Body of pancreas (tissue), 4 donors: ENCODE measurements around the gene MGAT4A. TPM values are rescaled to one million over a fixed set of nuclear protein-coding genes. Genes with fewer than 3 reads are reported as not detected.
A peak's percentile ranks its signal among the peaks of the same experiment; 100 is the strongest.

ENCODE experiments used
- ATAC-seq: fragments of 150-250 bp; one replicate; pipeline ENCODE4 v1.9.1; 2016
- DNase-seq, 4 donors: peaks; one replicate each; pipeline ENCODE4 v3.0.0-alpha.2; 2019
- H3K27ac ChIP-seq, 4 donors: fragments of 200-600 bp; sonication (generic); 1 replicate in 3 of 4; 2 replicates in 1 of 4; pipeline versions ENCODE4 v1.5.1 to v1.6.1; 2016 to 2019; ENCODE audit warnings: mild to moderate bottlenecking in 1 of 4, mixed read lengths in 1 of 4, moderate library complexity in 1 of 4
- H3K27me3 ChIP-seq, 2 donors: fragments of 200-600 bp; sonication (generic); one replicate each; pipeline ENCODE4 v1.6.0; 2016; ENCODE audit warnings: mild to moderate bottlenecking in 1 of 2
- H3K36me3 ChIP-seq, 2 donors: fragments of 200-600 bp; sonication (generic); replicated peaks in 1 of 2; 2 replicates each; pipeline ENCODE4 v1.5.1; 2016; ENCODE audit warnings: low read depth in 2 of 2; ENCODE audit not compliant: insufficient read depth in 1 of 2
- H3K4me1 ChIP-seq: fragments of 200-600 bp; sonication (generic); one replicate; pipeline ENCODE4 v1.6.0; 2016
- H3K4me3 ChIP-seq, 2 donors: fragments of 200-600 bp; sonication (generic); 1 replicate in 1 of 2; 2 replicates in 1 of 2; pipeline ENCODE4 v1.5.1; 2016 to 2019
- H3K9me3 ChIP-seq, 3 donors: fragments of 200-600 bp; sonication (generic); 1 replicate in 2 of 3; 2 replicates in 1 of 3; pipeline ENCODE4 v1.5.1; 2016
- CTCF ChIP-seq, 7 experiments: fragments of 450-650 bp in 4 of 7; fragments of 200-600 bp in 3 of 7; sonication (generic) in 3 of 7; IDR thresholded peaks; one replicate each; pipeline ENCODE4 v1.5.1; 2016 to 2019; ENCODE audit warnings: antibody characterized with exemption in 7 of 7
- POLR2A ChIP-seq, 3 donors: fragments of 450-650 bp; IDR thresholded peaks; one replicate each; pipeline ENCODE4 v1.6.1; 2016; ENCODE audit warnings: antibody characterized with exemption in 3 of 3, mild to moderate bottlenecking in 2 of 3
- WGBS, 2 donors: methylation state at CpG; one replicate each; pipeline ENCODE4 v1.1.5; 2017; 5-methylcytosine and 5-hydroxymethylcytosine counted together
- intact Hi-C: fragments of 100-400 bp; cut with DNase I; formaldehyde crosslinking; loops from one replicate; pipeline ENCODE4 v1.15.1; 2023
- total RNA-seq, 2 donors: library from RNA; depleted of rRNA; stranded (reverse); fragments of >200 nt; gene quantifications; one replicate each; pipeline ENCODE4 v1.1.0, GENCODE V29; 2016

The MGAT4A gene
- total RNA-seq, 2 donors from 2014 or later = 40.5 to 72.4 TPM

GRCh38 chr2:98579926-98580325 lies 151.0 kb downstream of the MGAT4A start:
- intact Hi-C loops = no loop called here
- ATAC-seq (no peak), DNase-seq (no peak)
- no peaks in the 10 kb centered on the region for H3K9me3 ChIP-seq
- 83 to 100% methylated on average over 3 to 7 of the region's 7 CpGs for WGBS, 2 donors
- H3K27ac ChIP-seq = no peak overlapping the region
- TF ChIP-seq CTCF (IDR thresholded peaks at IDR 0.05) (no peak), POLR2A (IDR thresholded peaks at IDR 0.05) (no peak)
- no peaks in the 10 kb centered on the region for H3K4me1 ChIP-seq
- no peaks in the 10 kb centered on the region for H3K27me3 ChIP-seq
- no peaks in the 10 kb centered on the region for H3K36me3 ChIP-seq
- no peak overlapping the region for H3K4me3 ChIP-seq

- no peaks in the 10 kb centered on the region for H3K4me1 ChIP-seq
- no peaks in the 10 kb centered on the region for H3K9me3 ChIP-seq
- H3K36me3 ChIP-seq = no peaks in the 10 kb centered on the region
- ATAC-seq (no peak), DNase-seq (no peak)
- TF ChIP-seq CTCF (IDR thresholded peaks at IDR 0.05) = no peak
- no peak for TF ChIP-seq POLR2A (IDR thresholded peaks at IDR 0.05)
- intact Hi-C loops = no loop called here
- WGBS, 2 donors = 84 to 85% methylated on average over 9 of the region's 9 CpGs
- no peak overlapping the region for H3K4me3 ChIP-seq
- H3K27ac ChIP-seq = no peak overlapping the region
- no peaks in the 10 kb centered on the region for H3K27me3 ChIP-seq
These were observed 152.7 kb downstream of the MGAT4A start for GRCh38 chr2:98578231-98578630.

- no peaks in the 10 kb centered on the region for H3K9me3 ChIP-seq
- no peaks in the 10 kb centered on the region for H3K36me3 ChIP-seq
- TF ChIP-seq CTCF (IDR thresholded peaks at IDR 0.05) (peak in 1 of 7 experiments; percentile 2), POLR2A (IDR thresholded peaks at IDR 0.05) (no peak)
- intact Hi-C loops = no loop called here
- no peak overlapping the region for H3K27ac ChIP-seq
- WGBS, 2 donors = 71 to 72% methylated on average over 7 to 10 of the region's 10 CpGs
- H3K27me3 ChIP-seq = no peaks in the 10 kb centered on the region
- H3K4me3 ChIP-seq = no peak overlapping the region
- DNase-seq (no peak), ATAC-seq (no peak)
- no peaks in the 10 kb centered on the region for H3K4me1 ChIP-seq
These were observed 153.6 kb downstream of the MGAT4A start for GRCh38 chr2:98577313-98577712.

- DNase-seq (no peak), ATAC-seq (no peak)
- no peak overlapping the region for H3K4me3 ChIP-seq
- no peaks in the 10 kb centered on the region for H3K36me3 ChIP-seq
- no peaks in the 10 kb centered on the region for H3K9me3 ChIP-seq
- H3K4me1 ChIP-seq = no peaks in the 10 kb centered on the region
- intact Hi-C loops = no loop called here
- H3K27ac ChIP-seq = no peak overlapping the region
- no peak for TF ChIP-seq CTCF (IDR thresholded peaks at IDR 0.05)
- 93 to 98% methylated on average over 15 to 19 of the region's 22 CpGs for WGBS, 2 donors
- H3K27me3 ChIP-seq = no peaks in the 10 kb centered on the region
These were observed 154.1 kb downstream of the MGAT4A start for GRCh38 chr2:98576666-98577312.

GRCh38 chr2:98573426-98573825 lies 157.5 kb downstream of the MGAT4A start:
- DNase-seq (no peak), ATAC-seq (no peak)
- no peaks in the 10 kb centered on the region for H3K36me3 ChIP-seq

More at GRCh38 chr2:98573426-98573825, 157.5 kb downstream of the MGAT4A start:
- TF ChIP-seq CTCF (IDR thresholded peaks at IDR 0.05) = no peak
- no peak for TF ChIP-seq POLR2A (IDR thresholded peaks at IDR 0.05)
- H3K27me3 ChIP-seq = no peaks in the 10 kb centered on the region
- no peaks in the 10 kb centered on the region for H3K4me1 ChIP-seq
- no peaks in the 10 kb centered on the region for H3K9me3 ChIP-seq
- H3K4me3 ChIP-seq = no peak overlapping the region
- WGBS, 2 donors = 87 to 92% methylated on average over 10 to 12 of the region's 13 CpGs
- intact Hi-C loops = no loop called here
- no peak overlapping the region for H3K27ac ChIP-seq
